Endodermal cell (in vitro differentiated cells): ENCODE results near the gene LSP1. TPM values are rescaled to one million over a fixed set of nuclear protein-coding genes. Genes with fewer than 3 reads are reported as not detected.

Experiments
- DNase-seq: peaks from one replicate; pipeline ENCODE4 v3.0.0-alpha.2; 2017
- H3K27ac ChIP-seq: 2 replicates; pipeline ENCODE4 v1.5.1; 2013; ENCODE audit warnings: mild to moderate bottlenecking, low read depth, low read length, moderate library complexity
- H3K27me3 ChIP-seq: 2 replicates; pipeline ENCODE4 v1.6.1; 2013; ENCODE audit warnings: mild to moderate bottlenecking, low read length, moderate library complexity; ENCODE audit not compliant: insufficient read depth, control insufficient read depth, poor library complexity, severe bottlenecking
- H3K36me3 ChIP-seq: 2 replicates; pipeline ENCODE4 v1.7.0; 2013; ENCODE audit warnings: mild to moderate bottlenecking, low read length, moderate library complexity; ENCODE audit not compliant: control insufficient read depth, insufficient read depth
- H3K4me1 ChIP-seq: one replicate; pipeline ENCODE4 v1.7.0; 2013; ENCODE audit warnings: low read length; ENCODE audit not compliant: control insufficient read depth, insufficient read depth
- H3K4me3 ChIP-seq: 2 replicates; pipeline ENCODE4 v1.5.1; 2013; ENCODE audit warnings: mild to moderate bottlenecking, low read length, moderate library complexity
- H3K9ac ChIP-seq: 2 replicates; pipeline ENCODE4 v1.6.1; 2013; ENCODE audit warnings: mild to moderate bottlenecking, low read length, moderate library complexity; ENCODE audit not compliant: poor library complexity, severe bottlenecking; ENCODE audit errors: extremely low read depth
- H3K9me3 ChIP-seq: 2 replicates; pipeline ENCODE4 v1.6.1; 2013; ENCODE audit warnings: mild to moderate bottlenecking, low read length, moderate library complexity; ENCODE audit not compliant: control insufficient read depth
- H3K27ac Mint-ChIP-seq: 2 replicates; pipeline ENCODE4 v1.8.0; 2020; ENCODE audit warnings: mixed read lengths
- H3K27me3 Mint-ChIP-seq: 2 replicates; pipeline ENCODE4 v1.8.0; 2021; ENCODE audit warnings: mild to moderate bottlenecking, mixed read lengths; ENCODE audit not compliant: insufficient read depth
- H3K36me3 Mint-ChIP-seq: 2 replicates; pipeline ENCODE4 v1.8.0; 2020; ENCODE audit warnings: low read depth, mixed read lengths
- H3K4me1 Mint-ChIP-seq: 2 replicates; pipeline ENCODE4 v1.8.0; 2020; ENCODE audit warnings: mixed read lengths
- H3K4me3 Mint-ChIP-seq: 2 replicates; pipeline ENCODE4 v1.8.0; 2020; ENCODE audit warnings: mild to moderate bottlenecking, moderate library complexity, mixed read lengths
- H3K9me3 Mint-ChIP-seq: 2 replicates; pipeline ENCODE4 v1.8.0; 2020; ENCODE audit warnings: mild to moderate bottlenecking, mixed read lengths
- WGBS, 2 experiments: methylation state at CpG; one replicate each; pipeline versions ENCODE4 v1.1.5 to v1.1.7; 2013; ENCODE audit warnings: missing lambda C conversion rate in 2 of 2, mixed read lengths in 1 of 2; ENCODE audit not compliant: insufficient coverage in 1 of 2, insufficient read length in 1 of 2; 5-methylcytosine and 5-hydroxymethylcytosine counted together
- total RNA-seq, 2 donors: library from RNA; stranded (reverse); fragmentation: NEBNext Ultra II Directional in 1 of 2; extraction: Animal tissue kit (Norgen Biotek cat#: 25700) in 1 of 2; gene quantifications; 2 replicates in 1 of 2; 3 replicates in 1 of 2; pipeline ENCODE4 v1.2.1, GENCODE V29; 2021
- TF ChIP-seq, protein P1 (sequence below): fragments of 200-600 bp; sonication (generic); conservative IDR thresholded peaks from 2 replicates; pipeline ENCODE4 v1.5.0; 2021; ENCODE audit warnings: antibody characterized with exemption, mild to moderate bottlenecking

Gene LSP1
- total RNA-seq, 2 donors from 2014 or later, result not detected

DNA sequence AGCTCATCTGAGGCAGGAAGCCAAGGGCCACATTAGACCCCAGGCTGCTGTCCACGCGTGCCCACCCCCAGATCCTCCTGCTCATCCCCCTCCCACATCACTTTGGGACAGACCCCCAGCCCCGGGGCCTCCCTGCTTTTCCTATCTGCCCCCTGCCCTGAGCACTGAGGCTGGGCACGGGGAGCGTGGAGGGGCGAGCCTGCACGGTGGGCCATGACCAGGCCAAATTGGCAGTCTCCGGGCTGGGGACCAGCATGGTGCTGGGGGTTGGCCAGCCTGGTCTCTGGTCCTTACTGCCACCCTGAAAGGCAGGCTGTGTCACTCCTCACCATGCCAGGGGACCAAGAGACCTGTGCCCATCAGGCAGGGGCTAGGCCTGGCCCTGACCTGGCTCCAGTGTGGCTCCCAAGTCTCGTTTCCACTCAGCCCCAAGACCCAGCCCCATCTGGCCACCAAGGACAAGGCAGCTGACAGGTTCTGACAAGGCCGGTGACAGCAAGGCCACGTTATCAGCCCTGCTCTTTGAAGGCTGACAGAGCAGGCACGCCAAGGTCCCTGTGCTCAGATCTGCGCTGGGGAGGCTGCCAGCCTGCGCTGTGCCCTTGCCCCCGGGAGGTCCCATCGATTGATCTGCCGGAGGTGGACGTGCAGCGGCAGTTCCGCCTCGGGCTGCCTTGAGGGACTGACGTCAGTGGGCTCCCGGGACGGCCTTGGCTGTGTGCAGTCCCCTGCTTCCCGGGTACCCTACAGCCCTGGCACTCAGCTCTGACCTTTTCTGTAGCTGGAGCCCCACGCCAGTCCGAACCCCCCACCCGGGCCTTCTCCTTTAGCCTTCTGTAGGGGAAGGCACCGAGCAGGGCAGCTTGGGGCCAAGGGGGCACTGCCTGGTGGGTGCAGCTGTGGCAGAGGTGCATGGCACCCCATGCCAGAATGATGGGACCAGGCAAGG, 10.5 kb upstream of the LSP1 start:
- Histone ChIP-seq H3K9ac (no peak overlapping the region), H3K9me3 (no peaks in the 10 kb centered on the region), H3K27ac (no peak overlapping the region), H3K27me3 (no peaks in the 10 kb centered on the region), H3K4me1 (no peaks in the 10 kb centered on the region), H3K36me3 (no peaks in the 10 kb centered on the region), H3K4me3 (no peak overlapping the region)
- Mint-ChIP-seq H3K4me3 (no peak overlapping the region), H3K9me3 (no peaks in the 10 kb centered on the region), H3K27ac (no peak overlapping the region), H3K36me3 (no peaks in the 10 kb centered on the region), H3K27me3 (peaks cover 2% of the 10 kb centered on the region), H3K4me1 (no peaks in the 10 kb centered on the region)
- 92% methylated on average over 21 to 29 of the region's 29 CpGs for WGBS, 2 experiments
- no peak for DNase-seq
- TF ChIP-seq, protein P1, sequence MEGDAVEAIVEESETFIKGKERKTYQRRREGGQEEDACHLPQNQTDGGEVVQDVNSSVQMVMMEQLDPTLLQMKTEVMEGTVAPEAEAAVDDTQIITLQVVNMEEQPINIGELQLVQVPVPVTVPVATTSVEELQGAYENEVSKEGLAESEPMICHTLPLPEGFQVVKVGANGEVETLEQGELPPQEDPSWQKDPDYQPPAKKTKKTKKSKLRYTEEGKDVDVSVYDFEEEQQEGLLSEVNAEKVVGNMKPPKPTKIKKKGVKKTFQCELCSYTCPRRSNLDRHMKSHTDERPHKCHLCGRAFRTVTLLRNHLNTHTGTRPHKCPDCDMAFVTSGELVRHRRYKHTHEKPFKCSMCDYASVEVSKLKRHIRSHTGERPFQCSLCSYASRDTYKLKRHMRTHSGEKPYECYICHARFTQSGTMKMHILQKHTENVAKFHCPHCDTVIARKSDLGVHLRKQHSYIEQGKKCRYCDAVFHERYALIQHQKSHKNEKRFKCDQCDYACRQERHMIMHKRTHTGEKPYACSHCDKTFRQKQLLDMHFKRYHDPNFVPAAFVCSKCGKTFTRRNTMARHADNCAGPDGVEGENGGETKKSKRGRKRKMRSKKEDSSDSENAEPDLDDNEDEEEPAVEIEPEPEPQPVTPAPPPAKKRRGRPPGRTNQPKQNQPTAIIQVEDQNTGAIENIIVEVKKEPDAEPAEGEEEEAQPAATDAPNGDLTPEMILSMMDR, result no peak

DNA sequence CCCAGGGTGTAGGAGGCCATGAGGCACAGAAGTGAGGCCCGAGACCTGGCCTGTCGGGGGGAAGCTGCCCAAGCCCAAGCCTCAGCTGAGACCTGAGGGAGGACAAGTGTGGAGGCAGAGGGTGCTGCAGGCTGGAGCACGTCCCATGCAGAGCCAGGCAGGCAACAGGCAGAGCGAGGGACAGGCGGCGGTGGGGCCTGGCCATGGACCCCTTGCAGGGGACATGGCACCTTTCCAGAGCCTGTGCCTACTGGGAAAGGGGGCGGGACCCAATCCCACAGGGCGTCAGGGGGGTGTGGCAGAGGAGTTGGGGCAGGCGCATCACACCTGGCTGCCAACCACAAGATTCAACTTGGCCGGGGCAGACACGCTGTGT, 9.8 kb upstream of the LSP1 start:
- Mint-ChIP-seq H3K9me3 (no peaks in the 10 kb centered on the region), H3K36me3 (no peaks in the 10 kb centered on the region), H3K4me1 (no peaks in the 10 kb centered on the region), H3K27me3 (peaks cover 2% of the 10 kb centered on the region), H3K4me3 (no peak overlapping the region), H3K27ac (no peak overlapping the region)
- no peaks in the 10 kb centered on the region for H3K27me3 ChIP-seq
- 81 to 97% methylated on average over 6 to 11 of the region's 11 CpGs for WGBS, 2 experiments
- H3K4me1 ChIP-seq, result no peaks in the 10 kb centered on the region
- no peaks in the 10 kb centered on the region for H3K36me3 ChIP-seq
- H3K27ac ChIP-seq, result no peak overlapping the region
- H3K4me3 ChIP-seq, result no peak overlapping the region
- no peak for DNase-seq
- H3K9ac ChIP-seq, result no peak overlapping the region
- no peaks in the 10 kb centered on the region for H3K9me3 ChIP-seq
- TF ChIP-seq, protein P1, result no peak

DNA sequence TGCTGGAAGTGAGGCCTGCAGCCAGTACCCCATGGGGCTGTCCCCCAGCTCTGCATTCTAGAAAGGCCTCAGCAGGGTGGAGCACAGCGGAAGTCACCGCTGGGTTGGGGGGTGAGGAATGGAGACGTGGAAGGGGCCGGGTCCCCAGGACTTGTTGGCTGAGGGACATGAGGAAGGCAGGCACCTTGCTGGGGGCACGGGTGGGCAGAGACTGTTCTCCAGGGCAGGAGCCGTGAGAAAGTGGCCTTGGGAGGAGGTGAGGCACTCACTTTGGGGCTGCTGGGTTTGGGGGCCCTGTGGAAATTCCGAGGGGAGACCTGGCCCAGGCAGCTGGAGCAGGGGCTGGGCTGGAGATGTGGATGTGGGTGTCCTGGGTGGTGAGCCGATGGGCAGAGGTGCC, 9.1 kb upstream of the LSP1 start:
- 84 to 100% methylated on average over 2 to 8 of the region's 8 CpGs for WGBS, 2 experiments
- H3K27ac Mint-ChIP-seq, result no peak overlapping the region
- Histone ChIP-seq H3K9ac (no peak overlapping the region), H3K4me1 (no peaks in the 10 kb centered on the region), H3K9me3 (no peaks in the 10 kb centered on the region), H3K27me3 (no peaks in the 10 kb centered on the region), H3K4me3 (no peak overlapping the region), H3K27ac (no peak overlapping the region), H3K36me3 (no peaks in the 10 kb centered on the region)
- H3K36me3 Mint-ChIP-seq, result no peaks in the 10 kb centered on the region
- H3K4me1 Mint-ChIP-seq, result no peaks in the 10 kb centered on the region
- no peak for DNase-seq
- no peak overlapping the region for H3K4me3 Mint-ChIP-seq
- TF ChIP-seq, protein P1, result no peak
- H3K9me3 Mint-ChIP-seq, result no peaks in the 10 kb centered on the region
- peaks cover 2% of the 10 kb centered on the region for H3K27me3 Mint-ChIP-seq
